ENCODE measurements around the gene RICTOR.

GRCh38 chr5:38931731-38932130 is 142.5 kb downstream of the RICTOR start:
- no peak for TF ChIP-seq CTCF (conservative IDR thresholded peaks at IDR 0.05)
- no peak for TF ChIP-seq ZFX (IDR thresholded peaks at IDR 0.05)

Measured in C4-2B (cell line).